ENCODE data around the gene GIPC3.

DNA sequence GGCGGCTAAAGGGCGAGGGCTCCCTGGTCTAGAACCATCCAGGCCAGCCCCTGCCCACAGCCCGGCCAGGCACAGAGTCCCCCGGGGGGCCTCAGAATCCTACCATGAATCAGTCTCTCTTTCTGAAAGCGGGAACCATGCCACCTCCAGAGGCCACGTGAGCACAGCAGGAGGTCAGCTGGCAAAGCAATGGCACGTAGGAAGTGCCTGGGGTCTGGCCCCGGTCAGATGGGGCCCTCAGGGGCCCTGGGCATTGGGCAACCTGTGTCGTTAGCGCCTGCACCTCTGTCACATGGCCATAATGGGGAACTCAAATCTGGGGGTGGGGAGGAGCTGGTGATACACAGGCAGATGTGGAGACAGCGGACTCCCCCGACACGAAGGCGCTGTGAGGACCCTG is 36.7 kb upstream of the GIPC3 start:
- TF ChIP-seq, protein P1, sequence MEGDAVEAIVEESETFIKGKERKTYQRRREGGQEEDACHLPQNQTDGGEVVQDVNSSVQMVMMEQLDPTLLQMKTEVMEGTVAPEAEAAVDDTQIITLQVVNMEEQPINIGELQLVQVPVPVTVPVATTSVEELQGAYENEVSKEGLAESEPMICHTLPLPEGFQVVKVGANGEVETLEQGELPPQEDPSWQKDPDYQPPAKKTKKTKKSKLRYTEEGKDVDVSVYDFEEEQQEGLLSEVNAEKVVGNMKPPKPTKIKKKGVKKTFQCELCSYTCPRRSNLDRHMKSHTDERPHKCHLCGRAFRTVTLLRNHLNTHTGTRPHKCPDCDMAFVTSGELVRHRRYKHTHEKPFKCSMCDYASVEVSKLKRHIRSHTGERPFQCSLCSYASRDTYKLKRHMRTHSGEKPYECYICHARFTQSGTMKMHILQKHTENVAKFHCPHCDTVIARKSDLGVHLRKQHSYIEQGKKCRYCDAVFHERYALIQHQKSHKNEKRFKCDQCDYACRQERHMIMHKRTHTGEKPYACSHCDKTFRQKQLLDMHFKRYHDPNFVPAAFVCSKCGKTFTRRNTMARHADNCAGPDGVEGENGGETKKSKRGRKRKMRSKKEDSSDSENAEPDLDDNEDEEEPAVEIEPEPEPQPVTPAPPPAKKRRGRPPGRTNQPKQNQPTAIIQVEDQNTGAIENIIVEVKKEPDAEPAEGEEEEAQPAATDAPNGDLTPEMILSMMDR (conservative IDR thresholded peaks at IDR 0.05 in 1 of 2, IDR thresholded peaks at IDR 0.05 in 1 of 2; ENCODE audit: extremely low read depth in 1 of 2, insufficient read depth in 1 of 2, low read depth in 1 of 2, low read length in 2 of 2), result no peak
- no peak for TF ChIP-seq EZH2 (IDR thresholded peaks at IDR 0.05; ENCODE audit: borderline replicate concordance, low read length)

All from mammary epithelial cell (primary cell).